Right lobe of liver (tissue), 6 donors: ENCODE data around the gene KCNAB3. TPM values are rescaled to one million over a fixed set of nuclear protein-coding genes. Genes with fewer than 3 reads are reported as not detected.
A peak's percentile ranks its signal among the peaks of the same experiment; 100 is the strongest.

ENCODE experiments used
- ATAC-seq, 4 donors: fragments of 200-7000 bp; cut with Tn5 transposase; one replicate each; pipeline ENCODE4 v1.9.1; 2020; ENCODE audit warnings: mild to moderate bottlenecking in 4 of 4, moderate library complexity in 4 of 4
- DNase-seq, 3 donors: peaks; one replicate each; pipeline ENCODE4 v3.0.0-alpha.2; 2020
- H3K27ac ChIP-seq, 3 donors: fragments of 200-600 bp; one replicate each; pipeline ENCODE4 v1.8.0; 2022
- H3K27me3 ChIP-seq, 2 donors: fragments of 200-600 bp; one replicate each; pipeline ENCODE4 v1.8.0; 2022
- H3K36me3 ChIP-seq, 4 donors: fragments of 200-600 bp; sonication (generic) in 1 of 4; one replicate each; pipeline versions ENCODE4 v1.5.1 to v1.8.0; 2017 to 2022; ENCODE audit warnings: control low read depth in 1 of 4
- H3K4me1 ChIP-seq, 4 donors: fragments of 200-600 bp; sonication (generic) in 1 of 4; one replicate each; pipeline versions ENCODE4 v1.5.1 to v1.8.0; 2017 to 2022; ENCODE audit warnings: control low read depth in 1 of 4
- H3K4me3 ChIP-seq, 3 donors: fragments of 200-600 bp; one replicate each; pipeline ENCODE4 v1.8.0; 2022
- H3K9me3 ChIP-seq, 4 donors: fragments of 200-600 bp; sonication (generic) in 1 of 4; one replicate each; pipeline versions ENCODE4 v1.5.1 to v1.8.0; 2017 to 2022; ENCODE audit warnings: control low read depth in 1 of 4
- CTCF ChIP-seq, 4 donors: fragments of 200-600 bp in 3 of 4; fragments of 450-650 bp in 1 of 4; IDR thresholded peaks; one replicate each; pipeline versions ENCODE4 v1.5.1 to v1.8.0; 2016 to 2022; ENCODE audit warnings: antibody characterized with exemption in 4 of 4, mild to moderate bottlenecking in 2 of 4
- POLR2A ChIP-seq: fragments of 450-650 bp; IDR thresholded peaks from one replicate; pipeline ENCODE4 v1.6.1; 2017; ENCODE audit warnings: antibody characterized with exemption, mild to moderate bottlenecking
- WGBS: methylation state at CpG from one replicate; pipeline ENCODE4 v1.1.6; 2018; ENCODE audit warnings: low coverage, low lambda C conversion rate; ENCODE audit not compliant: insufficient coverage; ENCODE audit errors: missing lambda C conversion rate; 5-methylcytosine and 5-hydroxymethylcytosine counted together
- intact Hi-C, 2 donors: fragments of 100-400 bp; cut with DNase I; formaldehyde crosslinking; loops; one replicate each; pipeline versions ENCODE4 v1.11.2 to v1.14.1; 2022
- total RNA-seq, 6 experiments: library from RNA; depleted of rRNA in 2 of 6; stranded (reverse); fragments of >200 nt in 2 of 6; fragmentation: NEBNext Ultra II Directional in 3 of 6; extraction: Animal tissue kit (Norgen Biotek cat#: 25700) in 3 of 6; gene quantifications; one replicate each; pipeline versions ENCODE4 v1.1.0 to v1.2.4, GENCODE V29; 2016 to 2023
- donor health status: DM: no; HTN: yes; CAD: no.
- donor health status: DM: no; HTN: no; CAD: no.
- donor health status: DM: no; HTN: no; CAD: no.
- donor health status: DM: no; HTN: yes; CAD: no.
- donor health status: DM: no; HTN: yes; CAD: no.

KCNAB3 gene
- total RNA-seq, 6 experiments from 2014 or later = 0.61 to 2.9 (median 1.0) TPM; not detected in 1

- H3K9me3 ChIP-seq = no peaks in the 10 kb centered on the region
- H3K36me3 ChIP-seq = no peaks in the 10 kb centered on the region
- TF ChIP-seq POLR2A = no peak
- TF ChIP-seq CTCF (IDR thresholded peaks at IDR 0.05) = peak; percentile 60 to 70 (median 68)
- H3K4me1 ChIP-seq = peaks cover 0 to 10% (median 0%) of the 10 kb centered on the region in 4 donors
- 31% methylated on average over 3 of the region's 3 CpGs for WGBS
- ATAC-seq (peak; percentile 51 to 60 (median 58)), DNase-seq (no peak)
- no peaks in the 10 kb centered on the region for H3K27me3 ChIP-seq
- H3K27ac ChIP-seq = no peak overlapping the region
- intact Hi-C loops = loop anchor here in 1 of 2 donors (5.0 kb wide), 1 partner anchor 74 kb away; no protein-coding TSS in a partner anchor
- no peak overlapping the region for H3K4me3 ChIP-seq
Observed at GRCh38 chr17:7912927-7913524, 16.6 kb downstream of the KCNAB3 start.

- no peaks in the 10 kb centered on the region for H3K27me3 ChIP-seq
- ATAC-seq = no peak
- WGBS = 27% methylated on average over 3 of the region's 9 CpGs
- no peak overlapping the region for H3K27ac ChIP-seq
- DNase-seq = no peak
- H3K9me3 ChIP-seq = no peaks in the 10 kb centered on the region
- intact Hi-C loops = loop anchor here in 1 of 2 donors (5.0 kb wide), 1 partner anchor 76 kb away; no protein-coding TSS in a partner anchor
- TF ChIP-seq POLR2A (no peak), CTCF (IDR thresholded peaks at IDR 0.05) (no peak)
- H3K4me1 ChIP-seq = peaks cover 0 to 10% (median 0%) of the 10 kb centered on the region in 4 donors
- no peak overlapping the region for H3K4me3 ChIP-seq
- no peaks in the 10 kb centered on the region for H3K36me3 ChIP-seq
Observed at GRCh38 chr17:7911116-7911515, 18.5 kb downstream of the KCNAB3 start.

- Histone ChIP-seq H3K27me3 (no peaks in the 10 kb centered on the region), H3K9me3 (no peaks in the 10 kb centered on the region), H3K4me3 (no peak overlapping the region), H3K27ac (no peak overlapping the region), H3K36me3 (no peaks in the 10 kb centered on the region), H3K4me1 (peaks cover 0 to 10% (median 0%) of the 10 kb centered on the region in 4 donors)
- WGBS = 78% methylated on average over 2 of the region's 13 CpGs
- TF ChIP-seq POLR2A = no peak
- no peak for TF ChIP-seq CTCF (IDR thresholded peaks at IDR 0.05)
- DNase-seq (no peak), ATAC-seq (no peak)
- intact Hi-C loops = loop anchor here in 1 of 2 donors (5.0 kb wide), 1 partner anchor 77 kb away; no protein-coding TSS in a partner anchor
Observed at GRCh38 chr17:7910711-7911110, 18.9 kb downstream of the KCNAB3 start.

- Histone ChIP-seq H3K9me3 (no peaks in the 10 kb centered on the region), H3K27ac (no peak overlapping the region), H3K4me1 (peaks cover 0 to 7% (median 0%) of the 10 kb centered on the region in 4 donors), H3K4me3 (no peak overlapping the region), H3K27me3 (no peaks in the 10 kb centered on the region), H3K36me3 (no peaks in the 10 kb centered on the region)
- ATAC-seq = no peak
- no peak for DNase-seq
- intact Hi-C loops = loop anchor here in 1 of 2 donors (5.0 kb wide), 1 partner anchor 77 kb away; no protein-coding TSS in a partner anchor
- 91% methylated on average over 8 of the region's 15 CpGs for WGBS
- TF ChIP-seq POLR2A (no peak), CTCF (IDR thresholded peaks at IDR 0.05) (no peak)
Observed at GRCh38 chr17:7910281-7910680, 19.4 kb downstream of the KCNAB3 start.
